CD4-positive, alpha-beta T cell treated with Interleukin-6 at 100 ng/mL for 8 hours (primary cell): Measurements from ENCODE around the gene SLC40A1.

Experiments
- DNase-seq: peaks from one replicate; pipeline ENCODE4 v3.0.0-alpha.2; 2020; ENCODE audit warnings: mixed read lengths, low spot score

SLC40A1 gene

GRCh38 chr2:189566046-189566445, 14.5 kb downstream of the SLC40A1 start:
- no peak for DNase-seq

- no peak for DNase-seq
Observed at GRCh38 chr2:189561371-189562038, 19.1 kb downstream of the SLC40A1 start.

GRCh38 chr2:189560273-189560586, 20.4 kb downstream of the SLC40A1 start:
- no peak for DNase-seq

GRCh38 chr2:189559579-189560272, 20.9 kb downstream of the SLC40A1 start:
- no peak for DNase-seq

GRCh38 chr2:189558516-189559272, 21.9 kb downstream of the SLC40A1 start:
- no peak for DNase-seq

GRCh38 chr2:189557373-189557772, 23.2 kb downstream of the SLC40A1 start:
- DNase-seq = no peak

GRCh38 chr2:189556526-189556925, 24.1 kb downstream of the SLC40A1 start:
- DNase-seq = no peak

GRCh38 chr2:189555232-189555631, 25.4 kb downstream of the SLC40A1 start:
- no peak for DNase-seq

GRCh38 chr2:189553504-189554088, 27.0 kb downstream of the SLC40A1 start:
- no peak for DNase-seq

- no peak for DNase-seq
Observed at GRCh38 chr2:189552991-189553404, 27.6 kb downstream of the SLC40A1 start.

- DNase-seq = no peak
Observed at GRCh38 chr2:189552334-189552990, 28.1 kb downstream of the SLC40A1 start.

- no peak for DNase-seq
Observed at GRCh38 chr2:189551808-189552207, 28.8 kb downstream of the SLC40A1 start.

- DNase-seq = no peak
Observed at GRCh38 chr2:189549449-189549832, 31.1 kb downstream of the SLC40A1 start.

GRCh38 chr2:189548666-189549448, 31.7 kb downstream of the SLC40A1 start:
- no peak for DNase-seq

- DNase-seq = no peak
Observed at GRCh38 chr2:189545418-189545817, 35.2 kb downstream of the SLC40A1 start.

GRCh38 chr2:189544318-189545042, 36.1 kb downstream of the SLC40A1 start:
- no peak for DNase-seq

- no peak for DNase-seq
Observed at GRCh38 chr2:189543367-189543766, 37.2 kb downstream of the SLC40A1 start.

GRCh38 chr2:189542145-189542882, 38.3 kb downstream of the SLC40A1 start:
- DNase-seq = no peak

- DNase-seq = no peak
Observed at GRCh38 chr2:189541591-189541990, 39.0 kb downstream of the SLC40A1 start.

GRCh38 chr2:189540551-189540950, 40.0 kb downstream of the SLC40A1 start:
- no peak for DNase-seq
